GM21576 (cell line): ENCODE measurements around the gene GALNTL6.
"Not testable (repeated sequence)": the region's sequence is repeated elsewhere in the genome, so short reads cannot be mapped to it uniquely, and the experiment has no call there.

ENCODE experiments used
- ATAC-seq: cut with Tn5 transposase; IDR thresholded peaks from one replicate; pipeline ENCODE4 v1.9.1; 2021; ENCODE audit warnings: mild to moderate bottlenecking, moderate library complexity; ENCODE audit not compliant: unreplicated experiment

GALNTL6 gene

GRCh38 chr4:172356016-172356415, 542.8 kb downstream of the GALNTL6 start:
- no peak for ATAC-seq

GRCh38 chr4:172357006-172357540, 543.9 kb downstream of the GALNTL6 start:
- no peak for ATAC-seq

- no peak for ATAC-seq
Measured at GRCh38 chr4:172362569-172362968, 549.4 kb downstream of the GALNTL6 start.

- ATAC-seq: no peak
Measured at GRCh38 chr4:172369471-172369959, 556.3 kb downstream of the GALNTL6 start.

GRCh38 chr4:172377486-172378140, 564.4 kb downstream of the GALNTL6 start:
- ATAC-seq: no peak

GRCh38 chr4:172379834-172380233, 566.6 kb downstream of the GALNTL6 start:
- ATAC-seq: no peak

- no peak for ATAC-seq
Measured at GRCh38 chr4:172390331-172390730, 577.1 kb downstream of the GALNTL6 start.

GRCh38 chr4:172392741-172393140, 579.5 kb downstream of the GALNTL6 start:
- no peak for ATAC-seq

GRCh38 chr4:172393220-172393619, 580.0 kb downstream of the GALNTL6 start:
- no peak for ATAC-seq

- ATAC-seq: no peak
Measured at GRCh38 chr4:172404676-172405075, 591.5 kb downstream of the GALNTL6 start.

- no peak for ATAC-seq
Measured at GRCh38 chr4:172410363-172410762, 597.2 kb downstream of the GALNTL6 start.

GRCh38 chr4:172411149-172411548, 597.9 kb downstream of the GALNTL6 start:
- ATAC-seq: no peak

GRCh38 chr4:172412851-172413580, 599.8 kb downstream of the GALNTL6 start:
- no peak for ATAC-seq

- ATAC-seq: not testable (repeated sequence)
Measured at GRCh38 chr4:172428979-172429378, 615.8 kb downstream of the GALNTL6 start.

- ATAC-seq: no peak
Measured at GRCh38 chr4:172480471-172480870, 667.3 kb downstream of the GALNTL6 start.

GRCh38 chr4:172481802-172482508, 668.8 kb downstream of the GALNTL6 start:
- no peak for ATAC-seq

- no peak for ATAC-seq
Measured at GRCh38 chr4:172485007-172485406, 671.8 kb downstream of the GALNTL6 start.

GRCh38 chr4:172486531-172486930, 673.3 kb downstream of the GALNTL6 start:
- no peak for ATAC-seq

GRCh38 chr4:172489861-172490260, 676.7 kb downstream of the GALNTL6 start:
- ATAC-seq: no peak

GRCh38 chr4:172495769-172496168, 682.6 kb downstream of the GALNTL6 start:
- no peak for ATAC-seq

GRCh38 chr4:172497321-172497720, 684.1 kb downstream of the GALNTL6 start:
- ATAC-seq: no peak
